Stimulated activated CD4-positive, alpha-beta T cell treated with anti-CD3 and anti-CD28 coated beads, Interleukin-12 subunit alpha, Interleukin-12 subunit beta, amount 100 ng/mL, for 4 hours (primary cell): ENCODE results near the gene CCNB1IP1.
"Not testable (repeated sequence)": the region's sequence is repeated elsewhere in the genome, so short reads cannot be mapped to it uniquely, and the experiment has no call there.

Experiments
- DNase-seq: peaks from one replicate; pipeline ENCODE4 v3.0.0-alpha.2; 2020

CCNB1IP1 gene

GRCh38 chr14:20331053-20331613 lies 1.9 kb downstream of the CCNB1IP1 start:
- no peak for DNase-seq

GRCh38 chr14:20329355-20329754 lies 3.7 kb downstream of the CCNB1IP1 start:
- DNase-seq: no peak

GRCh38 chr14:20328705-20329104 lies 4.4 kb downstream of the CCNB1IP1 start:
- DNase-seq: no peak

GRCh38 chr14:20327005-20327869 lies 5.8 kb downstream of the CCNB1IP1 start:
- no peak for DNase-seq

DNA sequence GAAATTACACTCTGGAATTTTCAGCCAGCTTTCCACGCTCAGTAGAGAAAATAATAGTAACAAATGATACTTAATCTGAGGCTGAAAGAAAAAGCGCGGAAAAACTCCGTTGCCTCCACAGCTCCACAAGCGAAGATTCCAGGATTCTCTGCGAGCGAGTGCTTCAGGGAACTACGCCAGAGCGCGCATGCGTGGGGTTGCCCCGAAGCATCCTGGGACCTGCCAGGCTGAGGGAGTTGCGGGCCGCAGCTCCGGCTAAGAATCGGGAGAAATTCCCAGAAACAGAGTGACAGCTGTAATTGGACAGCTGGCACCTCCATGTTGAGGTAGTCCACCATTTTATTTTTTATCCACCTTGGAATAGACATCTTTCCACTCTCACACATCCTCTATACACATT lies 15.4 kb downstream of the CCNB1IP1 start:
- DNase-seq: no peak

DNA sequence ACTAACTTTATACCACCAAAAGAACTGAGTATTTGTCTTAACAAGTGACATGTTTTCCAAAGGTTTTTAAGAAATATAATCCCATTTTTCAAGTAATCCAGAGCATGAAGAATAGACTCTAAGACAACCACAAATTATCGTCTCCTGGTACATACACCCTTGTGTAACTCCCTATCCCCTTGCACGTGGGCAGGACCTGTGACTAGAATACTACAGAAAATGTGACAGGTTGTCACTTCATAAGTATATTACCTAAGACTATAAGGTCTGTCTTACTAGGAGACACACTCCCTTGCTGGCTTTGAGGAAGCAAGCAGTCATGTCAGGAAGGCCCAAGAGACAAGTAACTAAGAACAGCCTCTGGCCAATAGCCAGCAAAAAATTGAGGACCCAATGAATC lies 19.1 kb downstream of the CCNB1IP1 start:
- DNase-seq: no peak

DNA sequence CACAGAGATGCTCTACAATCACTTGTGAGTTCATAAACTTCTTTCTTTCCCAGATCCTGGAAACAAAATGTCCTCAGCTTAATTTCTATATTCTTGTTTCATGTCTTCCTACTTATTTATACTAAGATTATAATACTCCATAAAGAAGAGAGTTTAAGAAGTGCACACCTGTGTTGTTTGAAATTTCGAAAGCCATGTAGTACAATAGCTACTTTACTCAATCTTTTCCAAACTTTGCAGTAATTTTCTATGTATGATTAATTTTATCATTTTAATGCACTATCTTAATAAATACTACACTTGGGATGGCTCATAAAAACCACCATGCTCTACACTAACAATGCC lies 27.0 kb downstream of the CCNB1IP1 start:
- no peak for DNase-seq

DNA sequence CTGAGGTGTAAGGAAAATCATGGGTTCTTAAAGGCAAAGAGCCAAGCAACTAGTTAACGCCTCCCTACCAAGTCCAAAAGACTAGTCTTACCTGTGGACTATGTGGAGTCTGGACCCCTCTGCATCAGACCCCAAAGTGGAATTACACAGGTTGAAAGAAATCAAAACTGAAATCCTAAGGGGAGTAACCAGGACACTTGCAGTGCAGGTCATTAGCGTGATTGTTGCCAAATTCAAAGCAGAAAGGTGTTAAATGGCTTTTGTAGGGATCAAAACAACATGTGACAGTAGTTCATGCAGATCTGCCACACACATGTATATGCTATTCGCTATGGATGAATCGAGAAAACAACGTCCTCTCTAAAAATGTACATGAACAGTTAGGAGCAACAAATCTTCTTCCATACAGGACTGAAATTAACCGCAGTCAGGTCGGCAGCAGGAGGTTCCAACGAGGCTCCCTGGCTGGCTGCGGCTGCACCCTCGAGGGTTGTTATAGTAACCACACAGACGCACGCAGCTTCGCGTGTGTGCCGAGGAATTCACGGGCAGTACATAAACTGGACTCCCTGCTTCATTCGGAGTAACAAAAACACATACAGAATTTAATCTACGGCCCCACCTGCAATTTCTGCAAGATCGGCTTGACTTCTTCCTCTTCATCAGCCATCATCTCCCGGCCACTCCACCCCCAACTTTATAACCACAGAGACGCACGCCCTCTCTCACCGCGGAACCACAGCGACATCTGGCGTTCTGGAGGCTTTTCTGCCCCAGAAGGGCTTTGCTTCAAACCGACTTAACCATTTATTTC lies 27.6 kb downstream of the CCNB1IP1 start, which contains the start of gene TTC5:
Gene TTC5 (minus strand): TSS at position 687 of the 814 bp plus-strand sequence. CDS start 14 bp downstream, at position 673.
- DNase-seq: peak; percentile 88

DNA sequence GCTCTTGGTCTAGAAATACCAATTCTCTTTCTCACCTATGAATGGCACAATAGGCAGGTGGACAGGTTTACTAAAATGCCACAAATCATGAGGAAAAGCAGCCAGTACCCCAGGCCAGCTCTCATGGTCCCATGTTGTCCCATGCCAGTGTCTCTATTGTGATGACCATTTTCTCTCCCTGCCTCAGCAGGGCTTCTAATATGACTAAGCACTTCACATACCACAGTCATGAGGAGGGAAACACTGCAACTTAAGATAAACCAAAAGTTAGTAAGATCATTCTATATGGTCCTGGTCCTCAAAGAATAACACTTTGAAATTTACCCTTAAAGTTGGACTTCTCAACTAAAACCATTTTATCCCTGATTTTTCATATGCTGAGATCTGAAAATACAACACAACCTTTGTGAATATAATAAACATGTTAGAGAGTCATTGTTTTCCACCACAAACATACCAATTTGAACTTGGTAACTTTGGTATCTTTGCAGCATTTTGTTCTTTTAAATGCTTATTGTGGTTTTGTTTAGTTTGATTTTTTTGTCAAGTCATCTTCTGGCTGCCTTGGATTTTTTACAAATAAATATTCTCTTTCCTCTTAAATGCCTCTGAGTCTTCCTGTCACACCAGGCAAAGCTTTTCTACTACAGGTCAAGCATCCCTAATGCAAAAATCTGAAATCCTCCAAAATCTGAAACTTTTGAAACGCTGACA lies 30.9 kb downstream of the CCNB1IP1 start:
- DNase-seq: no peak

DNA sequence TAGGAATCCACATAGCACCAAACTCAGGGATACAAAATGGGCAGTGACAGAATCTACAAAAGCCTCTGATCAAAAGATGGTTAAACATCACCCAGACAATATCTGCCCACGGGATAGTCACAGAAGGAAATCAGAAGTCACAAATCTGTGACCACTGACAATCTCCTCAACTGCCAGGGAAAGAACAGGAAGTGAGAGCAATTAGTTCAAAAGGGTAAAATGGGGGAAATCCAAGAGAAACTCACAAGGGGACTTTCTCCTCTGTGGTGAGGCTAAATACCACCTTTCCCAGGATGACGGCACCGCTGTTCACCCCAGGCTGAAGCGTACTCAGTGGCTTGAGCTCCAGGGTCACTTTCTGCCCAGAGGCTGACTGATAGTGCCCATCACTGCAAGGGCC lies 38.0 kb downstream of the CCNB1IP1 start:
- DNase-seq: no peak

GRCh38 chr14:20294636-20295035 lies 38.4 kb downstream of the CCNB1IP1 start:
- DNase-seq: no peak

- not testable (repeated sequence) for DNase-seq
Observed at GRCh38 chr14:20281998-20282397, 51.1 kb downstream of the CCNB1IP1 start.

DNA sequence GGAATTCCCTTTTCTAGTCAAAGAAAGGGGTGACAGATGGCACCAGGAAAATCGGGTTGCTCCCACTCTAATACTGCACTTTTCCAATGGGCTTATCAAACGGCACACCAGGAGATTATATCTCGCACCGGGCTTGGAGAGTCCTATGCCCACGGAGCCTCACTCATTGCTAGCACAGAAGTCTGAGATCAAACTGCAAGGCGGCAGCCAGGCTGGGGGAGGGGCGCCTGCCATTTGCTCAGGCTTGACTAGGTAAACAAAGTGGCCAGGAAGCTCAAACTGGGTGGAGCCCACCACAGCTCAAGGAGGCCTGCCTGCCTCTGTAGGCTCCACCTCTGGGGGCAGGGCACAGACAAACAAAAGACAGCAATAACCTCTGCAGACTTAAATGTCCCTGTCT lies 52.8 kb downstream of the CCNB1IP1 start:
- DNase-seq: not testable (repeated sequence)

DNA sequence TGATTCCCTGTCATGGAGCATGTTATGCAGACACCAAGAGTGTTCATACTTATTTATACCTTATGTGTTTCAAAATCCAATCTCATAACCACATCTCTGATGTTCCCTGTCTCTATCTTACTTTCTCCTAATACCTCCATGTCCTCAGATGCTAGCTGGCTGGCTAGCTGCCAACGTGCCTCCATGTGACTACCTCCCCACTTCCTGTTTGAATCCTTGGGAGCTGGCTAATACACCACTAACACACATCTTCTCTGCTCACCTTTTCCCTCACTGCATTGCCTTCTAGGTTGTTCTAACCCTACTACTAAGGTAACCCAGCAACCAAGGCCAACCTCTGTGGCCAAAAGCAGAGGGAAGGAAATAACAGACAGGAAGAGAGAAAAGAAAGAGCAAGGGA lies 54.7 kb downstream of the CCNB1IP1 start:
- no peak for DNase-seq

DNA sequence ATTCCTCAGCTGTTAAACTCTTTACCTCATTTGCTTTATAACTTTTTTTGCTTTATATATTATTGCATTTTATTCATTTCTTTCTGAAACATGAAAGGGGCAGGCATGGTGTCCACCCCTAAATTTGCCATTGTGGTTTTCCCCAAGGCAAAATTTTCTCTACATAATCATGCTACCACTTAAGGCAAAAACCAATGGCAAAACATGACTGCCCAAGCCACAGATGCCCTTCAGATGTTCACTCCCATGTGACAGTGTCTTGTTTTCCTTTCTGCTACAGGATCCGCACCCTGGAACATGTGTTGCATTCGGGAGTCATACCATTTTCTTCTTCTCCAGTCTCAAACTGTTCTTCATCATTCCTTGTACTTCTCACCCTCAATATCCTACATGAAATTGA lies 55.7 kb downstream of the CCNB1IP1 start:
- no peak for DNase-seq

GRCh38 chr14:20274062-20274461 lies 59.0 kb downstream of the CCNB1IP1 start:
- no peak for DNase-seq

GRCh38 chr14:20264361-20264760 lies 68.7 kb downstream of the CCNB1IP1 start:
- not testable (repeated sequence) for DNase-seq

GRCh38 chr14:20262642-20263128 lies 70.4 kb downstream of the CCNB1IP1 start:
- DNase-seq: no peak
